Nucleus accumbens (tissue), 56 donors: Measurements from ENCODE around the gene EIF5A.
A peak's percentile ranks its signal among the peaks of the same experiment; 100 is the strongest.

Experiments
- DNase-seq, 56 donors: peaks; one replicate each; lab custom pipeline; 2025; lab: John Stamatoyannopoulos, UW

The EIF5A gene

DNA sequence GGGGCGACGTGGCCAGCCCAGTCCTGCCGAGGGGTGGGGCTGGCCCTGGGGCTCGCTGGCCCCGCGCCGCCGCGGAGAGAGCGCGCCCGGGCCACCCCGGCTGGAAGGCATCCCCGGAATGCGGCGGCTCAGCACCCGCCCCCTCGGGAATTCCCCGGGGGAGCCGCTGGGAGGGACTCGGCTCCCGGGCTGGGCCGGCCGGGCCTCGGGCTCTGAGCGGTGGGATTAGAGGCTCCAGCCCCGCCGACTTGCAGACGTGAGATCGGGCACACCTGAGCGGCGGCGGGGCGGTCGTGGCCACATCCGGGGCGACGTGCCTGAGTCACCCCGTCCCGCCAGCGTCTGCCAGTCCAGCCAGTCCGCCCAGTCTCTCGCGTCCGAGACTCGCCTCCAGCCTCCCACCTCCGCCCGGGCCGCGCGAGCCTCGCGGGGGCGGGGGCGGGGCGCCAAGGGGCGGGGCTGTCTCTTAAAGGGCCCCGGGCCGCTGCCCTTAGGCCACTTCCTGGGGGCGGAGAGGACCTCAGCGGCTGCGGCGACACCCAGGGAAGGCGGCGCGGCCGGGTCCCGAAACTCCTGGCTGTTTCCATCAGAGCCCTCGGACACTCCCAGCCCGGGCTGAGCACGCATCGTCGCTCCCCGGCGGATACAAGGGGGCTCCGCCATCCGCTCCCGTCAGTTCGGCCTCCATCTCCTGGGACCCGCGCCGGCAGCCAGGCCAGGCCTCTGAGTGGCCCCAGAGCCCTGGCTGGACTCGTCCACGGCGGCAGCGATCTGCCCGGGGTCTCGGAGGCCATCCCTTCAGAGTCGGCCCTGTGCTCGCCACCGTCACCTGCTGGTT lies 44.5 kb downstream of the EIF5A start, which contains the start of gene KCTD11:
KCTD11 (plus strand) TSS at position 498 of the 838 bp plus-strand sequence.
- DNase-seq, result peak in 53 of 56 donors; percentile 44 to 94 (median 80)

DNA sequence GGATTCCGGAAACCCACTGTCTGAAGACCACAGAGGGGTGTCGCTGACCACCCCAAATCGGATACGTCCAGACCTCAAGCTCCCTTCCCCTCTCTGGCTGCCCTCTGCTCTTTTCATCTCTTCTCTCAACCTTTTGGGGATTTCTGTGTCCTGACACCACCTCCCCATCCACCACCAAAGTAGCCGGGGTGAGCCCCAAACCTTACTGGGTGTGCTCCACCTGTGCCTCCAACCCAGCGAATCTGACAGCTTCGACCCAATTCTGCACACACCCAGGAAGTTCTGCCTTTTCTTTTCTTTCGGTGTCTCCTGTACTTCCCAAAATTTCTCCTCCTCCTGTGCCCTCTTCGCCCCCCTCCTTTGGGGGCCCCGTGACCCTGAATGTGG lies 45.1 kb downstream of the EIF5A start:
- no peak for DNase-seq

DNA sequence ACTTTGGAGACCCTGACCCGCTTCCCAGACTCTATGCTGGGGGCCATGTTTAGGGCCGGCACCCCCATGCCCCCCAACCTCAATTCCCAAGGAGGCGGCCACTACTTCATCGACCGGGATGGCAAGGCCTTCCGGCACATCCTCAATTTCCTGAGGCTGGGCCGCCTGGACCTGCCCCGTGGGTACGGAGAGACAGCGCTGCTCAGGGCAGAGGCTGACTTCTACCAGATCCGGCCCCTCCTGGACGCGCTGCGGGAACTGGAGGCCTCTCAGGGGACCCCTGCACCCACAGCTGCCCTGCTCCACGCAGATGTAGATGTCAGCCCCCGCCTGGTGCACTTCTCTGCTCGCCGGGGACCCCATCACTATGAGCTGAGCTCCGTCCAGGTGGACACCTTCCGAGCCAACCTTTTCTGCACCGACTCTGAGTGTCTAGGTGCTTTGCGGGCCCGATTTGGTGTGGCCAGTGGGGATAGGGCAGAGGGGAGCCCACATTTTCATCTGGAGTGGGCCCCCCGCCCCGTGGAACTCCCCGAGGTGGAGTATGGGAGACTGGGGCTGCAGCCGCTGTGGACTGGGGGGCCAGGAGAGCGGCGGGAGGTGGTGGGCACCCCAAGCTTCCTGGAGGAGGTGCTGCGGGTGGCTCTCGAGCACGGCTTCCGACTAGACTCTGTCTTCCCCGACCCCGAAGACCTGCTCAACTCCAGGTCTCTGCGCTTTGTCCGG lies 45.6 kb downstream of the EIF5A start:
- peak in 1 of 56 donors; percentile 5 for DNase-seq

DNA sequence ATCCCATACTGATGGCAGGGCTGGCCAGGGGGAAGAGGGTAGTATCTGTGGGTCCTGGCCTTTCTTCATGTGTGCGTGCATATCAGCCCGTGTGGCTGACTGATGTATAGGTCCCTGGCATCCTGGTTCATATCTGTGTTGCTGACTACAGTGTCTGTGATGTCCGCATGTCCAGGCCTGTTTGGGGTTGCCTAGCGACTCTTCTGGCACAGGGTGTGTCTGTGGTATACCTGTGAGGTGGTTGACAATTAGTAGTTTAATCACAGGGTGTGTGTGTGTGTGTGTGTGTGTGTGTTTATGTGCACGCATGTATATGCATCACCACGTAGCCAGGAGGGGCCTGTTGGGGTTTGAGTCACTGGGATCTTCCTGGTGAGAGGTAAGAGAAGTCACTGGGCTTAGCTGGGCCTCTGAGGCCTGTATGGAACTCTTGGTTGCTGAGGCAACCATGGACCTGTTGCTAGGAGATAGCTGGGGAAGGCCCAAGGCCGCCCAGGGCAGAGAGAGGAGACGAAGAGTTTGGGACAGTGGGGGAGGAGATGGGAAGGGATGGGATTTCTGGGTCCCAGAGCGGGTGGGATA lies 46.9 kb downstream of the EIF5A start:
- peak in 11 of 56 donors; percentile 10 to 67 (median 36) for DNase-seq

DNA sequence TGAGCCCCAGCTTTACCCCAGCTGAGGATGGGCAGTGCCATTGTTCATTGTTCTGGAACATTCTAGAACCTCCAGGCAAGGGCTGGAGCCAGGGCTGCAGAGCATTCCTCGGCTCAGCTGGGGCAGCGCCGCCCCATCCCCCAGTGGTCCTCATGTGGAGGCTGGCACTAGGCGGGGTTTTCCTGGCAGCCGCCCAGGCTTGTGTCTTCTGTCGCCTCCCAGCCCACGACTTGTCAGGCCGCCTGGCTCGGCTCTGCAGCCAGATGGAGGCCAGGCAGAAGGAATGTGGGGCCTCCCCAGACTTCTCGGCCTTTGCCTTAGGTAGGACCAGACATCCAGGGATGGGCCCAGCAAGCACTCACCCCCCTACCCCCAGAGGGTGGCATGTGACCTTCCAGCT lies 47.6 kb downstream of the EIF5A start, which contains the start of gene TMEM95:
TMEM95 (plus strand) TSS at position 104 of the 400 bp plus-strand sequence; CDS start at position 153, 49 bp downstream.
- DNase-seq, result peak in 46 of 56 donors; percentile 22 to 88 (median 62)

DNA sequence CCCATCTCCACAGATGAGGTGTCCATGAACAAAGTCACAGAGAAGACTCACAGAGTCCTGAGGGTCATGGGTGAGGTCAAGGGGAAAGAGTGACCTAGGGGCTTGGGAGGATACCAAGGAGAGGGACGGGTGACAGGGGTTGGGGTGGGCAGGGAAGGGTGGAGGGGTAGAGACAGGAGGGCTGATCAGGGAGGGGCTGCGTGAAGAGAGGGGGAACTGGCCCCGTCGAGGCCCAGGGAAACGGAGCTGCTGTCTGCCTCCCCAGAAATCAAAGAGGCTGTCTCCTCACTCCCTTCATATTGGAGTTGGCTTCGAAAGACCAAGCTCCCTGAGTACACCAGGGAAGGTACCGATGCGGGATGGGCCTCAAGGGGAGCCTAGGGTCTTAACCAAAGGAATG lies 48.1 kb downstream of the EIF5A start:
- no peak for DNase-seq

DNA sequence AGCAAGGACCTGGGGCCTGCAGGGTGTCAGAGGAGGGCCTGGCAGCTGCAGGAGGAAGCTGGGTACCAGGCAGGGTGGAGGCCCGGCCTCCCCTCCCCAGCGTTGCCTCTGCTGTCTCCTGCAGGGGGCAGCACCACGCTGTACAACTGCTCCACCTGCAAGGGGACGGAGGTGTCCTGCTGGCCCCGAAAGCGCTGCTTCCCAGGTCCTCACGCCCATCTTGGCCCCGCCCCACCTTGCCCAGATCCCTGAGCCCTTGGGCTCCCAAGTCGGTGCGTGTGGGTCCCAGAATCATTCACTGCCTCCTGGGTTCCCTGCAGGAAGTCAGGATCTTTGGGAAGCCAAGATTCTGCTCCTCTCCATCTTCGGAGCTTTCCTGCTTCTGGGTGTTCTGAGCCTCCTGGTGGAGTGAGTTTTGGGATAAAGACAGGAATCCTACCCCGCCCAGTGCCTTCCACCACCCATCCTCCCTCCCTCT lies 48.7 kb downstream of the EIF5A start:
- DNase-seq, result peak in 45 of 56 donors; percentile 14 to 79 (median 48)

DNA sequence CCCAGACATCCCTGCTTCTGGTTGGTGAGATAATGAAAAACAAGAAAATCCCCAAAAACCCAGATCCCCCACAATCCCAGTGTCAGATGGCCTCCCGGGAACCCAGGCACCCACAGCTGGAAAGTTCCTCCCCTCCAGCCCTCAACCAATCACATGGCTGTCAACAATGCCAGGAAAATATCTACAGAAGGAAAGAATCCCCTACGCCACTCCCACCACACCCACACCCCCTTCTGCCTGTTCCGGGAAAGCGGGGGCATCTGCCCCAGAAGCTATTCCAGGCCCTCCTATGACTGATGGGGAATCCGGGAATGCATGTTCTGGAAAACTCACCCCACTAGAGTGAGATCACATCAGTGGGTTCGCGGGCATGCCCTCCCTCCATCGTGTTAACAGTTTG lies 49.3 kb downstream of the EIF5A start:
- DNase-seq, result peak in 7 of 56 donors; percentile 21 to 42 (median 30)

DNA sequence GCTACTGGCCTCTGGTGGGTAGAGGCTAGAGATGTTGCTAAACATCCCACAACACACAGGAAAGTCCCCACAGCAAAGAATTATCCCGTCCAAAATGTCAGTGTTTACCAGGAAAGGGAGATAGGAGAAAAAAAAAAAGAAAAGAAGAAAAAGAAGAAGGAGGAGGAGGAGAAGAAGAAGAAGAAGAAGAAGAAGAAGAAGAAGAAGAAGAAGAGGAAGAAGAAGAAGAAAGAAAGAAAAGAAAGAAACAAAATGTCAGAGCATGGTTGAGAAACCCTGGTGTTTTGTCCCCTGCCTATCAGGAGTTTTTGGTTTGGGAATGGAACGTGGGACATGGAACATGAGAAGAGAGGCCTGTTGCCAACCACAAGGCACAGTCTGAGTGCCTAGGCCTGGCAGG lies 50.0 kb downstream of the EIF5A start:
- no peak for DNase-seq

DNA sequence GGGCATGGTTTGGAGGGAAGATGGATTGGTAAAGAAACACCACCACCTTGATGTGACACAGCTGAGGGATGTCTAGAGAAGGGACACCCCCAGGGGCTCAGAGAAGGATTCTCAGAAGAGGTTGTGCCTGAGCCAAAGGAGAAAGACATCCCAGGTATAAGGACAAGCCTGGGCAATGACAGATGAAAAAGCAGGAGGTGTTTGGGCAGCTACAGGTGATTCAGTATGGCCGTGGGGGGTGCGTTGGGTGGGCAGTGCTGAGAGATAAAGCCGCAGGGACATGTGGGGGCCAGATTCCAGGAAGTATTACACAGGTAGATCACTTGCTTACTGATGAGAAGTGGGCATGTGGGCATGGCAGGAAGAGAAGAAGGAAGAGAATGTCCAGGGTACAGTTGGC lies 54.5 kb downstream of the EIF5A start:
- no peak for DNase-seq
